ENCODE results near the gene RIPPLY2.

DNA sequence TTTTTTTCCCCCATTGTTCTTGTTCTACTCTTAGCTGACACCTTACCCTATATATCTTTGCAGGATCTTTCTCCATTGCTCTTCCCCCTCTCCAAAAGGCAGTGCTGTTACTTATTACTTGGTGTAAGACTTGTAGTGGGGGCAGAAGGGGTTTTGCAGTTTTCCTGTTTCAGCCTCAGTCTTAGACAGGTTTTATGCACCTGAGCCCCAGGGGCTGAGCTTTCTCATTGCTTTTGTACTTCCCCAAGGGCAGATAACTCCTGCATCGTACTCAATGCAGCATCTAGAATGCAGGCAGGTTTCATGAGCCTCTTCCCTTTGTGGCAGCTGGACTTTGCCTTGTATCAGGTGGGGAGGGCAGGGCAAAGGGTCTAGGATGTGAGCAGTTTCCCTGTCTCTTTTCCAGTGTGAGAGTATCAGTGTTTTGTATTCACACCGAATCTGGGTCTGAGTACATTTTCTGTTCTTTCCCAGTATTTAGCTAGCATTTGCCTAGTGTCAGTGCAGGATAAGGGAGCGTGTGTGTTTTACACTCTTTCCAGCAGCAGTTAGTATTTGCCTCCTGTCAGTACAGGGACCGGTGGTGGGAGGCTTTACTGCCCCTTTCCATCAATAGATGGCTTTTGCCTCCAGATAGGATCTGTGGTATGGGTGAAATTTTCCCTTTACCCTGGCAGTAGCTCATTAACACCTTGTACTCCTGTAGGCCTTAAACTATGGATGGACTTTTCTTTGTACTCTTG, 25.9 kb downstream of the RIPPLY2 start:
- TF ChIP-seq, protein P1, sequence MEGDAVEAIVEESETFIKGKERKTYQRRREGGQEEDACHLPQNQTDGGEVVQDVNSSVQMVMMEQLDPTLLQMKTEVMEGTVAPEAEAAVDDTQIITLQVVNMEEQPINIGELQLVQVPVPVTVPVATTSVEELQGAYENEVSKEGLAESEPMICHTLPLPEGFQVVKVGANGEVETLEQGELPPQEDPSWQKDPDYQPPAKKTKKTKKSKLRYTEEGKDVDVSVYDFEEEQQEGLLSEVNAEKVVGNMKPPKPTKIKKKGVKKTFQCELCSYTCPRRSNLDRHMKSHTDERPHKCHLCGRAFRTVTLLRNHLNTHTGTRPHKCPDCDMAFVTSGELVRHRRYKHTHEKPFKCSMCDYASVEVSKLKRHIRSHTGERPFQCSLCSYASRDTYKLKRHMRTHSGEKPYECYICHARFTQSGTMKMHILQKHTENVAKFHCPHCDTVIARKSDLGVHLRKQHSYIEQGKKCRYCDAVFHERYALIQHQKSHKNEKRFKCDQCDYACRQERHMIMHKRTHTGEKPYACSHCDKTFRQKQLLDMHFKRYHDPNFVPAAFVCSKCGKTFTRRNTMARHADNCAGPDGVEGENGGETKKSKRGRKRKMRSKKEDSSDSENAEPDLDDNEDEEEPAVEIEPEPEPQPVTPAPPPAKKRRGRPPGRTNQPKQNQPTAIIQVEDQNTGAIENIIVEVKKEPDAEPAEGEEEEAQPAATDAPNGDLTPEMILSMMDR (conservative IDR thresholded peaks at IDR 0.05; ENCODE audit: low read depth, low read length): no peak
- TF ChIP-seq EZH2 (IDR thresholded peaks at IDR 0.05; ENCODE audit: borderline replicate concordance, low read depth, low read length, poor library complexity, severe bottlenecking): no peak
